Left cardiac atrium (tissue), 4 donors: ENCODE data around the gene HAO1. TPM values are rescaled to one million over a fixed set of nuclear protein-coding genes. Genes with fewer than 3 reads are reported as not detected.
"Not testable (repeated sequence)": the region's sequence is repeated elsewhere in the genome, so short reads cannot be mapped to it uniquely, and the experiment has no call there.

Experiments
- ATAC-seq, 2 donors: fragments of 200-7000 bp; cut with Tn5 transposase; one replicate each; pipeline ENCODE4 v1.9.1; 2020; ENCODE audit warnings: mild to moderate bottlenecking in 2 of 2, moderate library complexity in 2 of 2
- DNase-seq: peaks from one replicate; pipeline ENCODE4 v3.0.0-alpha.2; 2020
- intact Hi-C, 2 donors: fragments of 100-400 bp; cut with DNase I; formaldehyde crosslinking; loops; one replicate each; pipeline versions ENCODE4 v1.14.1 to v1.15.1; 2022 to 2023
- long read RNA-seq: library from polyadenylated mRNA; unstranded; transcript quantifications from one replicate; pipeline ENCODE4 v2.0.0, GENCODE V29; 2021
- total RNA-seq, 2 donors: library from RNA; stranded (reverse); fragmentation: NEBNext Ultra II Directional; extraction: Animal tissue kit (Norgen Biotek cat#: 25700); gene quantifications; one replicate each; pipeline ENCODE4 v1.2.1, GENCODE V29; 2021
- donor health status: DM: no; HTN: yes; CAD: no.
- donor health status: DM: no; HTN: yes; CAD: no; lungs with severe emphysema.
- donor health status: DM: yes; HTN: yes; CAD: no.
- donor health status: Dilated cardiomyopathy.

Gene HAO1
- not detected for total RNA-seq
- long read RNA-seq, result 0 reads

DNA sequence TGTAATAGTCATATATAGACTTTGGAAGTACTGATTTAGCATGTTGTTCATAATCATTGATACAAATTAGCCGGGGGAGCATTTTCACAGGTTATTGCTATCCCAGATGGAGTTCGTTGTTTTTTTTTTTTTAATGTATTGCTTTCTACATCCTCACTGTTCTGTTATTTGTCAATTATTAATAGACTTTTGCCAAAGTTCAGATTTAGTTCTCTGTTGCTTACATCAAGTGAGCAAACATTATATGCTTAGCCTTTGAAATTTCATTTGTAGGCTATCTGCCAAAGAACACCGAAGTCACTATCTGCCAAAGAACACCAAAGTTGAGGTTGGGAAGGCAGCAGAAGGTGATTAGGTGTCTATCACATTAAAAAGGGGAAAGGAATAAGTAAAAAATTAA is at the start of gene HAO1:
TSS of gene HAO1 (minus strand) at position 118 of the 400 bp plus-strand sequence. CDS start at position 82, 36 bp downstream.
- ATAC-seq (no peak), DNase-seq (no peak)
- intact Hi-C loops, result no loop called here

DNA sequence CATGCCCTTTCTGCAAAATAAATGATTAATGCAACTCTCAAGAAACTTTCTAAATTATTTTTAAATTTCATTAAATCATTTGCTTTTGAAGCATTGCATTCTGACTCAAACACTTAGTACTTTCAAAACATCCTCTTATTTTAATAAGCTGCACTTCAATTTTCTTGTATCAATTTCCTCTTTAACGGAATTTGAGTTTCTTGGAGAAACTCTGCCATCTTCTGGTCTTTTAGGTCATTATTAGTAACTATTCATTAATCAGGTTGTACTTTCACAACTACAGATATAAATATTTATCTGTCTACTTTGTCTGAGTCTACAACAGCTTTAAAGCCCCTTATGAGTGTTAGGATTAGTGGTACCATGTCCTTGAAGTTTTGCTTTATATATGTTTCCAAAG is 49.1 kb upstream of the HAO1 start:
- intact Hi-C loops, result no loop called here
- ATAC-seq (no peak), DNase-seq (no peak)

DNA sequence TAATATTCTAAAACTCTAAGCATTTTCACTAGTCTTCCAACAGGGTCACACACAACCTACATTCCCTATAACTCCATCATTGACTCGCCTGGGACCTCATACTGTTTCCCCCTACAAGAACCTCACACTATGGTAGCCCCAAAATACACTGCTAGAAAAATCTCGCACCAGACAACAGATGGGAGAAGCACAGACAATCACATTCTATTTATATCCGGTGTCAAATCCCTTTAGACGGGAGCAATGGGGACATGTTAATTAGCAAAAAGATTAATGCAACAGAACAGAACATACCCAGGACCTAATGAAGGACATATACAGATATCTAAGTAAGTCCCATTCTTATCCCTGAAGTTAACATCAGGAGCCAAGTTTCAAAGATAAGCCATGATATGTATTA is 45.7 kb upstream of the HAO1 start:
- ATAC-seq, result peak in 1 of 2 donors; percentile 42
- intact Hi-C loops, result no loop called here
- DNase-seq, result no peak

DNA sequence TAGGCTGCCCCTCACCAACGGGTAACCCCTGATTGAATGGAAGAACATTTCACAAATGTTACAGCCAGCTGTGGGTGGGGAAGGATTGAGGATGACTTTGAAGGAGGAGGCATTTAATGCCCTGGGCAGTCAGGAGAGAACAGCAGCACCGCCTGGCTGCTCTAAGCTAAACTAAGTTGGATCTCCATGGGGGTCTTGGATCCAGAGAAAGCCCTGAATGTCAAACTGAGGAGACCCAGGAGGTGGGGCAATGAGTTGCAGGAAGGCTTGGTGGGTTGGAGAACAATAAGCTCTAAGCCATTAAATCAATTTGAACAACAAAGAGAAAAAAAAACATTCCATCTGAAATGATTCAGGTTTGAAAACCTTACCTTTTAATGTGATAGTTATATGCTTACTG is 43.9 kb upstream of the HAO1 start:
- DNase-seq, result no peak
- intact Hi-C loops, result no loop called here
- no peak for ATAC-seq

DNA sequence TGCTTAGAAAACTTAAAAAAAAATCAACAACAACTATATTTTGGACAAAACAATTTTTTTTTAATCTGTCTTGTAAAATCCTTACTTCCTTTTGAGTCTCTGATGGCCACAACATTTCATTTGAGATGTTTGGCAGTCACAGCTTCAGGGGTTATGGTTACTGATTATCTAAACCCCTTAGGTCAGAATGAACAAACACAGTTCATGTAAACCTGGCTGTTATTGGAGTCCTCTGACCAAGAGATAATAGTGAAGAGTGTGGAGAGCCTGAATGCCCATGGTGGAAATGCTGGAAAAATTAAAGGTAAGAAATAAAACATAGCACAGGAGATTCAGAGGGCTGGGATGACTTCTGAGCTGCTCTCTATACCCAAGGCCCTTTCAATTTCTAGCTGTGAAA is 41.1 kb upstream of the HAO1 start:
- no peak for ATAC-seq
- intact Hi-C loops, result no loop called here
- no peak for DNase-seq

DNA sequence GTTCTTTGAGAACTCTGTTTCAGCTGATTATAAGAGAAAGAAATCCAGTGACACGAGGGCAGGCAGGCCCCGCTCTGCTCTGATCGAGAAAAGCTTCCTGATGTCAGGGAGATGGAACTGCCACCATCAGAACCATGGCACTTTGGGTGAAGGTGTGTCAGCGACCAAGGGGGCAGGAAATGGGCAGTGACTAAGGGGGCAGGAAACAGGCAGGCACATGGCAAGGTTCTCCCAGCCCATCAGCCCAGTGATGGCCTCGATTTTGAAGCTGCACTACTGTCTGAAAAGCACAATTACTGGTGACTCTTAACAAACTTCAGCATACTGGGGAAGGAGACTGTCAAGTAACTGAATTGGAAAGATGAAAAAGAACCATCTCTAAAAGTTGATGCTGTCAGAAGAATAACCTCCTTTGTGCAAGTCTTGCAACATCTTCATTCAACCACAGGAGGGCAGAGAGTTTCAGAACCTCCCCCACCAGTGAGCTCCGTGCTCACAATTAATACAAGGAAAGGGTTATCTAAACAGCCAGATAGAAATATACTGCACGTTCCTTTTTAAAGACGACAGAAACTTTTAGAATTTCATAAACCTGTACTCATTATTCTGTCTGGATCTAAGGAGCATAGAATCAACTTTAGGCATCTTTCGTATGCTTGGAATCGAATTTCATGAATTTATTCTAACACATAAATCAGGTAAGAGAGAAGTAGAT is 40.2 kb upstream of the HAO1 start:
- intact Hi-C loops, result no loop called here
- ATAC-seq, result peak in 1 of 2 donors; percentile 67
- no peak for DNase-seq

DNA sequence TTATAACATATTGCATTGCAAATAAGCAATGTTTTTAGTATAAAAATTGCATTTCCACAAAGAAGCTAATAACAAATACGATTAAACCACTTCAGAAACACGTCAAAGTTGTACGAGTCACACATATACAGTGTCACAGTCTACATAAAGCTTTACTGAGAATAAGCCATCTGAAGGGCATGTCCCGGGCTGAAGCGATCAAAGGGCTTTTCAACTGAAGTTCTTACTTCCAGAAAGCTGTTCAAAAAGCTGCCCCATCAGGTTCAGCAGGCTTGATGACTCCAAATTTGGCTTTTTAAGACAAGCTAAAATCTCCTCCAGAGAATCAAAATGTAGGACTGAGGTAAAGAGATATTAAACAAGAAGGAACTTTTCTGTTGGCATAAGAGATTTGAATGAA is 37.5 kb upstream of the HAO1 start:
- DNase-seq (no peak), ATAC-seq (no peak)
- intact Hi-C loops, result no loop called here

DNA sequence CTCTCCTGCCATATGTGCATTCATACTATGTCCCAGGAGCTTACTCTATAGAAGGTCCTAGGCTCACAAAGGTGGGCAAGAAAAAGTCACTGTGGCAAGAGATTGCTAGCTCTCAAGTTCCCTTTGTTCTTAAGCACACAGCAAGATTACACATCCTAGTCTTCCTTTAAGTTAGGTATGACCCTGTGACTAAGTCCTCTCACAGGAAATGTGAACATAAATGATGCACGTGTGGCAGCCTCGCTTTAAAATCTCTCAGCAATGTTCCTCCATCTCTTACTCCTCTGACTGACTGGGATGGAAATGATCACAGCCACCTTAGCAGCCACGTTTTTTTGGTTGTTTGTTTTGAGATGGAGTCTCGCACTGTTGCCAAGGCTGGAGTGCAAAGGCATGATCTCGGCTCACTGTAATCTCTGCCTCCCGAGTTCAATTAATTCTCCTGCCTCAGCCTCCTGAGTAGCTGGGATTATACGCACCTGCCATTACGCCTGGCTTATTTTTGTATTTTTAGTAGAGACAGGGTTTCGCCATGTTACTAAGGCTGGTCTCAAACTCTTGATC is 35.7 kb upstream of the HAO1 start:
- DNase-seq (no peak), ATAC-seq (peak in 1 of 2 donors; percentile 23)
- intact Hi-C loops, result no loop called here

DNA sequence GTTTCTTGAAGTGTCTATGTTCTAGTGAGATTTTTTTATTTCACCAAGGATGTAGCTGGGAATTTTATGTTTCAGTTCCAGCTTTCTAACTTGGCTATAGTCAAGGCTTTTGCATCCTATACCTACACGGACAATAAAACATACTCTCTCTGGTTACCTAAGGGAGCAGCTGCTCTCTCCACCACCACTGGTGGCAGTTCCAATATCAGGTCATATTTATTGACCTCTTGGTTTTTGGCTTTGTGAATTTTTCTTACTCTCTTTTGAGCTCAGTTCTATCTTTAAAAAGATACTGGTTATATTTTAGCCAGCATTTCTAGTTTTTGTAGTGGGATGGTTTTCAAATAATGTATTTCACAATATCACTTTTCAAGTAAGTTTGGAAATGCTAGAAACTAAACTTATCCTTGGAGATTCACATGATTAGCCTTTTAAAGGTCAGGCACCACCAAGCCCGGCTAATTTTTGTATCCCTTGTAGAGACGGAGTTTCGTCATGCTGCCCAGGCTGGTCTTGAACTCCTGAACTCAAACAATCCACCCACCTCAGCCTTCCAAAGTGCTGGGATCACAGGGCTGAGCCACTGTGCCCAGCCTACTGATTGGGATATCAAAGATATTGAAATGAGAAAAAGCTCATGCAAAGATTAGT is 34.7 kb upstream of the HAO1 start:
- ATAC-seq (no peak), DNase-seq (no peak)
- intact Hi-C loops, result no loop called here

DNA sequence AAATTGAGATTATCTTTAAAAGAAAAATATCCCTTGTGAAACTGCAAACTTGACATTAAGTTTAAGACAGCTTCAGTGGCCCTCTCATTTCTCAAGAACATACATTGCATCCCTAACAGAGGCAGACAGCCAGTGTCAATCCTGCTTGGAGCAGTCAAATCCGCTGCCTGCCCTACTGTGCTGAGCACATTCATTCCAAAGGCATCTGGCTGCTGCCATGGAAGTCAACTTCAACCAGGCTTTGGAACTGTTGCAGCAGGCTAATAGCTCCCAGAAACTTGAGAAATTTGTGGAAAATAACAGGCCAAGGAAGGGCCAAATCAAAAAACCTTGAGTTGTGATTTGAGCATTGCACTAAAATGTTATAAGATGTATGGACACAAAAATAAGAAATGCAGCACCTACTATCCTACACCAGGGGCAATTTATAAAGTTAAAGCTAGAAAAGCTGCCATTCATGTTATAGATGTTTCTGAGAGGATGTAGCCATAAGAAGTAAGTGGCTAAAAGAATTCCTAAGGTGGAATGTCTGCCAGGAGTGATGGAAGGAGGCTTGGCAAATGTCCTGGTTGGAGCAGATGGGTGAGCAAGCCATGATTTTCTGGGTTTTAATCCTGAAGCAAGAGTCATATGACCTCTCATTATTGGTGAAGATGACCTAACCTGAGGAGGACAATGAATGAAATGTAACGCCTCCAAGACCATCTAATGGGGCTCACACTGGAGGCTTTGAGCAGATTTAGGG is 31.4 kb upstream of the HAO1 start:
- no peak for ATAC-seq
- intact Hi-C loops, result no loop called here
- DNase-seq, result no peak

DNA sequence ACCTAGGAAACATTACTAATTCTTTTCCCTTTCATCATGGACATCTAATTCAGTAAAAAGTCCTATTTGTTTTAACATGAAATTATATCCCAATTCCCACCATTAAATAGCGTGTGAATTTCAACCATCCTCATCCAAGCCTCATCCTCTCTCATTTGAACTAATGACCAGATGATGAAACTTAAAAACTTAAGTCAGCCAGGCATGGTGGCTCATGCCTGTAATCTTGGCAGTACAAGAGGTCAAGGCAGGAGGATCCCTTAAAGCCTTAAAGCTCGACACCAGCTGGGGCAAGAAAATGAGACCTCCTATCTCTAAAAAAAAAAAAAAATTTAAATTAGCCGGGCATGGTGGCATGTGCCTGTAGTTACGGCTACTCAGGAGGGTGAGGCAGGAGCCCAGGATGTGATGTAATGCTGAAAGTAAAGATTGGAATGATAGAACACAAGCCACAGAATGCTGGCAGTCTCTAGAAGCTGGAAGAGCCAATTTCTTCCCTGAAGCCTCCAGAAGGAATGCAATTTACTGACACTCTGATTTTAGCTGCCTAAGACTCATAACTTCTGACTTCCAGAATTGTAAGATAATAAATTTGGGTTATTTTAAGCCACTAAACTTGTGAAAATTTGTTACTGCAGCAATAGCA is 27.1 kb upstream of the HAO1 start:
- intact Hi-C loops, result no loop called here
- ATAC-seq (peak; percentile 68 to 77), DNase-seq (peak; percentile 20)

DNA sequence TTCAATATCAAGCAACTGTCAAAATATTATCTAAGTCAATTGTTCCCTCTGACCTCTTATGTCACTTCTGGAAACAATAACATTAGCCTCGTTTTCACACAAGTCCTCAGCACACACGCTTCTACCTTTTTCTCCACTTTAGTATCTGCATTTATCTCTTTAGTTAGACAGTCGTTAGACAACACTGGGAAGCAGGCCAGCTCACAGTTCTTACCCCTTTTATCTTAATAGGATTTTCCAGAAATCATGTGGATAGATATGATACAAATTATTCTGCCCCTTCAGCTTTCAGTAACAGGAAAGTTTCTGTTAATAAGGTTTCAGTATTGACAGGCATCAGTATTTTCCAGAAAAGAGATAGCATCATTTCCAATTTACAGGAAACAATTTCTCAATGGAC is 25.9 kb upstream of the HAO1 start:
- intact Hi-C loops, result no loop called here
- ATAC-seq (no peak), DNase-seq (no peak)

DNA sequence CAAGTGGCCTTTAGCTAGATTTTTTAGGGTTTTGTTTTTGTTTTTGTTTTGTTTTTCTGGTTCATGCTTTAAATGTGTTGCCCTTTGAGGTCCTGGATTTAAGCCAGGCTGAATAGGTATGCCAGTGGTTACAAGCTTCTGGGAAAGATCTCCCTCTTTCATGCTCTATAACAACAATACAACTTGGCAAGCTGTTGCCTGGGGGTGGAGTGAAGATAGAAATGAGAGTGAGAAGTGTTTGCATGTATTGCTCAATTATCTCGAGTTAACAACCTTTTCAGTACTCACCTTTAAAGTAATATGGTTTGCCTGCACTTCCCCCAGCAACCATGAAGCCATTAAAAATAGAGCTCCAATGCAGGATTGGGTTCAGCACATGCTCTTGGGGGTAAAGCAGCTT is 19.2 kb upstream of the HAO1 start:
- intact Hi-C loops, result no loop called here
- DNase-seq (no peak), ATAC-seq (peak in 1 of 2 donors; percentile 29)

DNA sequence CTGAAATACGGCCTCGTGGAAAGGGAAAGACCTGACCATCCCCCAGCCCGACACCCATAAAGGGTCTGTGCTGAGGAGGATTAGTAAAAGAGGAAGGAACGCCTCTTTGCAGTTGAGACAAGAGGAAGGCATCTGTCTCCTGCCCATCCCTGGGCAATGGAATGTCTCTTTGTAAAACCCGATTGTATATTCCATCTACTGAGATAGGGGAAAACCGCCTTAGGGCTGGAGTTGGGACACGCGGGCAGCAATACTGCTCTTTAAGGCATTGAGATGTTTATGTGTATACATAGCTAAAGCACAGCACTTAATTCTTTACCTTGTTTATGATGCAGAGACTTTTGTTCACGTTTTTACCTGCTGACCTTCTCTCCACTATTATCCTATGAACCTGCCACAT is 16.3 kb upstream of the HAO1 start:
- intact Hi-C loops, ATAC-seq, DNase-seq: not testable (repeated sequence)

DNA sequence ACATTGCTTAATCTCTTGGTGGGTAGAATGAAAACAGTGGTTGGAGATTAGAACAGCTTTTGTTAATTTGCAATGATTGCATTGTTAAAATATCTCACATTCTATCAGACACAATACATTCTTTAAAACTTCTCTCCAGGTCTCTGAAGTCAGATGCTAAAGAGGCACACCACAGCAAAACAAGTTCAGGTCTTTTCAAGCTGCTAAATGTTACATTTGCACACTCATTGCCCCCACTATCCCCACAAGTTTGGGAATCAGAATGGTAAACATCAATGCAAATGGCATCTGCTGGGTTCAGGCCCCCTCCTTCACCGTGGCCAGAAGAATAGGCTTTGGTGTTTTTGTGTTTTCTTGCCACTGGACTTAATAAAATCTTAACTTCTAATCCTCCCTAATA is 10.1 kb upstream of the HAO1 start:
- intact Hi-C loops, result no loop called here
- no peak for ATAC-seq
- no peak for DNase-seq

DNA sequence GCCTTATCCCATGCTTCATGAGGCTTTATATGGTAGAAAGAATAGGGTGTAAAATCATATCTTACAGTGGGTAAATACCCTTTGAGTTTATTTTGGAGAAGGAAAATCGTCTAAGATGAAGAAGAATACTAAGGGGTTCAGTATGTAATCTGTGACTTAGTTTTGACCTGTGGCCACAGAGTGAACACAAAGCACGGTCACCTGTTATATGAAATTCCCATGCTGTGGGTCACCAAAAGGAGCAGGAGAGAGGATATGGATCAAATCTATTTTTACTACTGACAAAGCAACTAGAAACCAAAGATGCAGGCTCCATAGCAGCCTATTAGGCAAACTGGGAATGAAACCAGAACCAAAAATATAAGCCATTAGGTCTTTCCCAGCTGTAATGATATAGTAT is 3.6 kb upstream of the HAO1 start:
- intact Hi-C loops, result no loop called here
- DNase-seq (no peak), ATAC-seq (no peak)

DNA sequence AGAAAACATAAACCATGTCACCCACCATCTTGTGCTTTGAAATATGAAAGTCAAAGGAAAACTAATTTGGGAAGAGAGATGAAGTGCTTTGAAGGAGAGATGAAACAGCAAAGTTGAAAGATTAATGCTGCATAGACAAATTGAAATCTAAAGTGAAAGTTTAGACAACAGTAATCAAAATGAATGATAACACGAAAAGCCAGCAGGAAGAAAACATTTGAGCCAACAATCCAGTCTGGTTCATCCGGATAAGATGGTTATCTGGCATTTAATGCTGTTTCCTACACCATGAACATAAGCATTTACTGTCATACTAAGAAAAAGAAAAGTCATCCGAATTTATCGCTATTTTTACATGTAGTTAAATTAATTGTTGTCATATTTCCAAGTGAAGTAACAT is 595 bp downstream of the HAO1 start:
- intact Hi-C loops, result loop anchor here in 1 of 2 donors (10.0 kb wide), 1 partner anchor 185 kb away; no protein-coding TSS in a partner anchor
- DNase-seq, result no peak
- no peak for ATAC-seq

DNA sequence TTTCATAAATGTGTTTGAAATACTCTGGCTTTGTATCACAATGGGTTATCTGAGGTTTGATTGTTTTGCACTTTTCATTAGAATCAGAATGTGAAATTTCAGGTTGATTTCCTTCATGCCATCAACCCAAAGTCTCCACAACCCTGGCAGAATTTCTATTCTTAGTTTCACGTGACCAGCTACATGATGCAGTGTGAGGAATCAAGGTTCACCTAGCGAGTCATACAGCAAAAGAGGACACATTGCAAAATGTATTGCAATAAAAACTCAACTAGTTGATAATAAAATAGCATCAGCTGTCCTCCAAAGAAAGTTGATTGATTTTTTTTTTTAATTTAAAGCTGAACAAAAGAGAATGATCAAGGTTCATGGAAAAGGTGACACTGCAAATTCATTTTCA is 2.2 kb downstream of the HAO1 start:
- ATAC-seq, result no peak

DNA sequence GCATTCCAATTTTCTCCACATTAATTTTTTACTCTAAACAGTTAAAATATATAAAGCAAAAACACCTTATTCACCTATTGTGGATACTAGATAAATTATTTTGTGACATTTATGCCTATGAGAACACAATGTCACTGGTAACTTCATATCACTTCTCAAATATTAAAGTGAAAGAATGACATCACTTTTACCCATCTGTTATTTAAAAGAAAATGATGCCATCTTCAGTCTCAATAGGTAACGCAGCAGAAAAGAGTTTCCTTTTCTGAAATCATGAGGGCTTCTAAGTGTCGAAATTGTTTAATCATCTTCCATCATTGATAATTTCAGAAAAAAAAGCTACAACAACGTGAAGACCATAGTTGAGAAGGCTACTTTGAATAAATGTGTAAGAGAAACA is 2.9 kb downstream of the HAO1 start:
- DNase-seq (no peak), ATAC-seq (no peak)
- intact Hi-C loops, result loop anchor here in 1 of 2 donors (2.0 to 10.0 kb wide), 2 partner anchors 187 to 783 kb away; no protein-coding TSS in a partner anchor

More for the DNA sequence above, 2.2 kb downstream of the HAO1 start:
- no peak for DNase-seq
- intact Hi-C loops, result loop anchor here in 1 of 2 donors (10.0 kb wide), 1 partner anchor 187 kb away; no protein-coding TSS in a partner anchor
